Left kidney (tissue), 2 donors: ENCODE results near the gene JAKMIP1. TPM values are rescaled to one million over a fixed set of nuclear protein-coding genes. Genes with fewer than 3 reads are reported as not detected.

ENCODE experiments used
- DNase-seq: peaks from one replicate; pipeline ENCODE4 v3.0.0-alpha.2; 2013
- polyA plus RNA-seq: library from polyadenylated mRNA; unstranded; fragments of 120-200 nt; gene quantifications from one replicate; pipeline ENCODE4 v1.2.1, GENCODE V29; 2013; ENCODE audit not compliant: insufficient read length

Gene JAKMIP1
- polyA plus RNA-seq, 1 donor: 0.08 TPM

DNA sequence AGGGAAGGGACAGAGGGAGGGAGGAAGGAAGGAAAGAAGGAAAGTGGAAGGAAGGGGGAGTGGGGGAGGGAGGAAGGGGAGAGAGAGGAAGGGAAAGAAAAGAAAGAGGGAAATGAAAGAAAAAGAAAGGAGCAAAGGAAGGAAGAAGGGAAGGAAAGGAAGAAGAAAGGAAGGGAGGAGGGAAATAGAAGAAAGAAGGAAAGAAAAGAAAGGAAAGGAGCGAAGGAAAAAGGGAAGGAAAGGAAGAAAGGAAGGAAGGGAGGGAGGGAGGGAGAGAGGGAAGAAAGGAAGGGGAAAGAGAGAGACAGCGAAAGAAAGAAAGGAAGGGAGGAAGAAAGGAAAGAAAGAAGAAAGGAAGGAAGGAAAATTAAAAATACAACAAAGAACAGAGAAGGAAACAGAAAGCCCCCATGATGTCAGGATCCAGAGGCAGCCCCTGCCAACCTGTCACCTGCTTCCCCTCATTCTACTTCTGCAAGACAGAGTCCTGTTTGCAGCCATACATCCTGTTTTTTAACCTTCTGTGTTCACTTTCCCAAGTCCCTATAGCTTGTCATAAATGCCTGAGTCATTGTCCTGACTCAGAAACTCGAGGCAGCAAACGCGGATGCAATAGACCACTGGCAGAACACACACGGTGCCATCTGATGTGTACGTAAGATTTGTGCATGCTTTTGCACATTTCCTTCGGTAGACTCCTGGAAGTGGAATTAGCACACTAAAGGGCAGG is 105.2 kb downstream of the JAKMIP1 start:
- no peak for DNase-seq

- DNase-seq: no peak
Measured at GRCh38 chr4:6093671-6094070, 106.7 kb downstream of the JAKMIP1 start.

- no peak for DNase-seq
Measured at GRCh38 chr4:6092971-6093370, 107.4 kb downstream of the JAKMIP1 start.

GRCh38 chr4:6092131-6092530 is 108.2 kb downstream of the JAKMIP1 start:
- no peak for DNase-seq

GRCh38 chr4:6090931-6091330 is 109.4 kb downstream of the JAKMIP1 start:
- no peak for DNase-seq

DNA sequence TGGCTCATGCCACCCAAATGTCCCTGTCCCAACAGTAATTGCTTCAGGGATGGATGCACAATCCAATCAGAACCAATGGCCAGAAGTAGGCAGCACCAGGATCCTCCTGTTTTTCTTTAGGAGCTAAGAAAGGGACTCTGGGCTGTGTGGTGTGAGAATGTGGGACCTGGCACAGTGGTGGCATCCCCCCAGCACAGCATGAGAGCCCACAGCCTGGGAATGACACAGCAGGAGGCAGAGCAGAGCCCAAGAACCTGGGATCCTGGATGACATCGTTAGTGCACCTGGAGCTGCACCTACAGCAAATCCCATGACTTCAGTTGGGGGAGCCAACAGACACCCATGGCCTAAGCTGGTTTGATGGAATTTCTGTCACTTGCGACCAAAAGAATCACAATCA is 111.4 kb downstream of the JAKMIP1 start:
- DNase-seq: no peak

DNA sequence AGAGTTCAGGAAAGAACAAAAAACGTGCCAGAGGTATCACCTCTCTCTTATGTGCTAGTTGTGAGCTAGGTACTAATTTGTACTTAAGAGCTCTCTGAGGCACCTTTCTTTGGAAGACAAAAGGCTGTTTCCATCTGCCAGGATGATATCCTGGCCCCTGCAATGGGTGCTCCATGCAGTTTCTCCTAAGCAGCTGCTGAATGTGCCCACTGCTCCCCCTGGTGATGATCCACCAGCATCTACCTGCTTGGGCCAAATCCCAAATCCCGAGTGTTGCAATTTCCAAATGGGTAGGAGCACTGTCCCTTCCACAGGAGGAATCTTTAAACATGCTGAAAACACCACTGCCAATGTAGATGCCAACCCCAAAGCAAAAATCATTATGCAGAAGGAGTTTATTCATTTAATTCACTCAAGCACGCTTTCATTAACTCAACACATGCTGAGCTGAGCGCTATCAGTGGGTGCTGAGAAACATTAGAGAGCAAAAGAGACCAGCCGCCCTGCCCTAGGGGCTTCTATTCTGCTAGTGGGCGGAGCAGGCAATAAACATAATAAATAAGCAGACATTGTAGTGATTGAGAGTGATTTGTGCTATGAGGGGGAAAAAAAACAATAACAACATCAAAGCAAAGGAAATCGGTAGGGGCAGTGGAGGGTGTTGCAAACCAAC is 112.5 kb downstream of the JAKMIP1 start:
- peak; percentile 27 for DNase-seq

DNA sequence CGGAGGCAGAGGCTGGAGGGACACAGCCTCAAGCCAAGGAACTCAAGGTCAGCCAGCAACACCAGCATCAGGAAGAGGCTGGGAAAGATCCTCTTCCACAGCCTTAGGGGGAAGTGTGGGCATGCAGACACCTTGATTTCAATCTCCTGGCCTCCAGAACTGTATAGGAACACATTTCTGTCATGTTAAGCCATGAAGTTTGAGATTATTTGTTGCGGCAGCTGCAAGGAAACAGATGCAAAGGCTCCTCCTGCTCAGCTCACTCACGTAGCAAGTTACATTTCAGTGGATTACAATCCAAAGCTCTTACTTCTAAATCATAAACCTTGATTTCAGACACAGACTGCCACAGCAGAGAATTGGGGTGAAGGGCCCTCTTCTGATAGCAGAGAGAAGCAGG is 113.5 kb downstream of the JAKMIP1 start:
- no peak for DNase-seq

GRCh38 chr4:6085691-6086628 is 114.4 kb downstream of the JAKMIP1 start:
- DNase-seq: no peak

DNA sequence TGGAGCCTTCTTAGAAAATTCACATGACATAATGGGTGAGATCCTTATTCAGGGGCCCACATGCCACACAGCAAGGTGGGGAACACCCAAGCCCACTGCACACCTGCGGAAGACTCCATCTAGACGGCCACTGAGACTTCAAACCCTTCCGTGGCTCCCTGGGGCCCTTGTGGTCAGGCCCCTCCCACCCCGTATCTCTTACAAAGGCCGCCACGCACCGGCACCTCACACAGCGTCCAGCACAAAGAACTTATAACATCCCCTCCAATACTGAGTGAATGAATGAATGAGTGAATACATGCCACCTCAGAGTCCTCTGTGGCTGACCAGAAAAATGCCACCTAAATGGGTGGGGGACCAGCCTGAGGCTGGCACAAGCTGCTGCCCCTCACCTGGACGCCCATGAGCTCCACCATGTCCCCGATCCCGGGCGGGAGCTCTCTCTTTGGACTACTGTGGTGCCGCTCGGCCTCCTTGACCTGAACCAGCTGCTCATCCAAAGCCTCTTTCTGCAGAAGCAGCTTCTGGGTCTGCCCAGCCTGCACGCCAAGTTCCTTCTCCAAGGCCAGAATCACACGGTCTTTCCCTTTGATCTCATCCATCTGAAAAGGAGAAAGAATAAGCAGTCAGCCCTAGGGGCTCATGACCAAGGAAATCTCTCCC is 115.2 kb downstream of the JAKMIP1 start:
- DNase-seq: no peak

DNA sequence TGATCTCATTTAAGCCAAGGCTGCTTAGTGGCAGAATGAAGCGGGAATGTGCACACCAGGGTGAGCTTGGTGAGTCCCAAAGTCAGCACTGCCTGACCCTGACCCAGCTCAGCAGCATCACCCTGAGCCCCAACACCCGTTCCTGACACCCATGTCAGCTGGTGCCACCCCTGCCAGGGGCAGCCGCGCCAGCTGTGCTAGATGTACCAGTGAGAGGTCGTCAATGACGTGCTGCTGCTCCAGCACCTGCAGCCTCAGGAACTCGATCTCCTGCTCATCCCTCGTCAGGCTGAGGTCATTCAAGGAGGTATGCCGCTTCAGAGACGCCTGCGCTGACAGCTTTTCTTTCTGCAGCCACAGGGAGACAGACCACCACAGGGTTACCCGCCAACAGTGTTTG is 120.4 kb downstream of the JAKMIP1 start:
- no peak for DNase-seq

DNA sequence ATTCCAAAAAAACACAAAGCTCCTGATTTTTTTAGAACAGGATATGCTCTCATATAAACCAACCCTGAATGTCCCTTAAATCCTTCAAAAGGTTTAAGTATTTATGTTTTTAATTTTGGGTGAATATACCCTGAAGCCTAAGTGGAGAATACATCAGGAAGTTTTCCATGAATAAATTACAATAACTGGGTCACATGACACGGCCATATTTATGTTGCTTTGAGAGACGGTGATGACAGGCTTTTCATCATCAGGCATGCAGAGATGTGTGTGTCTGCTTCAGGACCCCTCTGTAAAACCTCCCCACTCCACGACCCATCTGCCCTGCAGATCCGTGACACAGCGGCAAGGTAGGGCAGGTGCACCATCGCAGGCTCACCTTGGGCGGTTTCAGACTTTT is 121.8 kb downstream of the JAKMIP1 start:
- DNase-seq: no peak

DNA sequence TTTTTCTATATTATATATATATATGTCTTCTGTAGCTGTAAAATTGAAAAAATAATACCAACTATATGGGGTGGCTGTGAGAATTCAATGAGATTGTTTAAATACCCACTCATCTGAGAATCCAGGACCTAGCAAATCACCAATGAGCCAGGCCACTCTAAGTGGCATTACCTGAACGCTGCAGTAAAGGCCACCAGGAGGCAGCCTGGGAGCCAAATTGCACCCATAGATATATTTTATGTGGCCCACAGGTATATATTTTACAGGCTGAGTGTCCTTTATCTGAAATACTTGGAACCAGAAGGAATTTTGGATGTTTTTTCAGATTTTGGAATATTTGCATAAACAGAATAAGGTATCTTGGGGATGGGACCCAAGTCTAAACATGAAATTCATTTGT is 124.0 kb downstream of the JAKMIP1 start:
- DNase-seq: no peak

GRCh38 chr4:6074758-6075157 is 125.6 kb downstream of the JAKMIP1 start:
- DNase-seq: no peak

GRCh38 chr4:6071959-6072720 is 128.2 kb downstream of the JAKMIP1 start:
- DNase-seq: peak; percentile 38

GRCh38 chr4:6071191-6071958 is 129.0 kb downstream of the JAKMIP1 start:
- DNase-seq: no peak

DNA sequence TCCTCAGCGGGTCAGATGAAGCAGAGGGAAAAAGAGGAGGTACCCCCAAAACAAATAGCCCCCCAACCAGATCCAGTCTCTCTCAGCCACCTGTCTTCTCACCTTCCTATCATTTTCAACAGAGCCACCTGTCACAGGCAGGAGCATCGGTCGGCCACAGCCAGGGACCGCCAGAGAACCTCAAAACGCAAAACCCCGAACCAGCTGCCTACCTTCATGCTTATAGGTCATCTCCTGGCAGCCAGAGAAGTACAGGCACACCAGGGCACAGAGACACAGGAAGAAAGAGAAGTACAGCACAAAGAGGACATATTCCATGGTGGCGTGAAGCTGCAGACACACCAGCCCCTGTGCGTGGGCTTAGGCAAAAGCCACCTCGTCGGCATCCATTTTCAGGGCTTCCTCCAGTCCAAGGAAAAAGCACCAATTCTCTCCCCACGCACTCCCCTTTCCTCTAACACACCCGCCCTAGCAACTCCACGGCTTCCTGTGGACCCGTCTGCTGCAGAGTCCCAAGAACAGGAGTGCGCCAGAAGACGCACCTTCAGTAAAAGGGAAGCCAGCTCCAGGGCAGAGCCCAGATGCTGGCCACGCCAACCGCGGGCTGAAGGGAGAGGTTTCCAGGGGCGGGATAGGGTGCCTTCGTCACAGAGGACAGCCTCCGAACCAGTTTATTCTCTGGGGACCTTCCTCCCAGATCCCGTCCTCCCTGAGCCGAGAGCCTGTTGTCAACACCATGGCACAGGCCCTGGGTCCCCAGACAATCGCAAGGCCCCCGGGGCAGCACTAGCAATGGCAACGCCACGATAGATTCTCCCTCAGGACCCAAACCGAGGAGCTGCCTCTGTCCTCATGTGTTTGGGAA is 130.3 kb downstream of the JAKMIP1 start:
- no peak for DNase-seq

- no peak for DNase-seq
Measured at GRCh38 chr4:6068986-6069385, 131.4 kb downstream of the JAKMIP1 start.

DNA sequence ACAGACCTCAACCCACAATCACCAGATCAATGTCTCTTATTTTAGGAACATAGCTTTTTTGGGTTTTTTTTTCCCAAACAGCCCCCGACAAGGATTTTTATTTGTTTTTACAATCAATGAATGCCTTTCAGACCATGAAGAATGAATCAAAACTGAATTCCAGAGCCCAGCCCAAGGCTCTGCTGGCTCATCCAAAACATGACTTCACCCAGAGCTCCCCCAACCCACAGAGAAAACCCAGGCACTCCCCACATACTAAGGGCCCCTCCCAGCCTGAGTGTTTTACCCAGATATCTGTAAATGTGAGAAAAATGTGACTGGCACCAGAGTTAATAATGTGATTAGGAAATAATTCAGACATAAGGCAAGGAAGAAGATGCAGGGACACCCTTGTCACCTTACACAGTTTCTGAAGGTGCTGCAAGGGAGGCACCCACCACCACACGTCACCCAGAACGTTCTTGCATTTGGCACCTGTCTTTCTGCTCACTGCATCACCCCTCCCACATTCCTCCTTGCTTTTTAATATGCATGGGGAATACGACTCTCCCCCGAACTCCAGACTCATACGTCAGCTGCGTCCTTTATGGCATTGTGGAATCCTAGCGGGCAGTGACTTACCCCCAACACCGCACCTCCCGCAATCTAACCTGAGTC is 134.3 kb downstream of the JAKMIP1 start:
- no peak for DNase-seq
